Activated CD8-positive, alpha-beta memory T cell treated with anti-CD3 and anti-CD28 coated beads for 1 hour (primary cell): ENCODE data around the gene RELA.
"Not testable (repeated sequence)": the region's sequence is repeated elsewhere in the genome, so short reads cannot be mapped to it uniquely, and the experiment has no call there.

Experiments
- DNase-seq, 2 donors: peaks; one replicate each; pipeline ENCODE4 v3.0.0-alpha.2; 2020; ENCODE audit warnings: low read depth in 1 of 2; ENCODE audit errors: extremely low read depth in 1 of 2

RELA gene

DNA sequence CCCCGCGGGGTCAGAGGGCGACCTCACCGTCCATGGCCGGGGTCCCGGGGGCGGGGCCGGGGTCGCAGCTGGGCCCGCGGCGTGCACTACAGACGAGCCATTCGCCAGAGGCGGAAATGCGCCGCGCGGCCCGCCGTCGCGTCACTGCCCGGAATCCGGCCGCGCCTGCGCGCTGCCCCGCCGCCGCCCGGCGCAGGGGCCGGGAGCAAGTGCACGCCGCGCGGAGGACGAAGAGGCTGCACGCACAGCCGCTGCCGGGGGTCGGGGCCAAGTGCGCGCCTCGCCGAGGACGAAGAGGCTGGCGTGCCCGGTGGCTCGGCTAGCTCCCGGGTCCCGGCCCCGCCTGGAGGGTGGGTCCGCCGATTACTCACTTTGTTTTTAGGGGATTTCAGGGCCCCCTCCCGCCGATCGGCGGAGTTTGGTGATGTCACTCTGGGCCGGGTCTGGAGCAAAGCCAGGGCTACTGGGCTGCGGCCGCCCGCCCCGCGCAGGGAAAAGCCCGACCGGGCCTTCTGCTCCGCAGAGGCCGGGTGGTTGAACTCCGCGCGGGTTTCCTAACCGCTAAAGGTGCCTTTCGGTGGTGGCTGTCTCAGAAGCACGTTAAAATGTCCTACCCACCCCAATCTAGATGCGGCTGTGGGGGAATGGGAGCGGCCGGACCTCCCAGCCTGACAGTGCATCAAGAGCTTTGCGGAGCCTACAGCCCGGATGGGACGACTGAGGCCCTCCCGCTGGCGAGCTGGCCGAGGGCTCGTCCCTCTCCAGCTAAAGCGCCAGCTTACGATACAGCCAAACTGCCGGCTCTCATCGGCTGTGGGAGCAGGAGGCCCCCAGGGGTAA, at the start of gene RELA:
Gene RELA, minus strand, starts transcription at position 118 of the 840 bp plus-strand sequence. Its CDS starts 84 bp downstream, at position 34.
- DNase-seq, result peak; percentile 76 to 83

DNA sequence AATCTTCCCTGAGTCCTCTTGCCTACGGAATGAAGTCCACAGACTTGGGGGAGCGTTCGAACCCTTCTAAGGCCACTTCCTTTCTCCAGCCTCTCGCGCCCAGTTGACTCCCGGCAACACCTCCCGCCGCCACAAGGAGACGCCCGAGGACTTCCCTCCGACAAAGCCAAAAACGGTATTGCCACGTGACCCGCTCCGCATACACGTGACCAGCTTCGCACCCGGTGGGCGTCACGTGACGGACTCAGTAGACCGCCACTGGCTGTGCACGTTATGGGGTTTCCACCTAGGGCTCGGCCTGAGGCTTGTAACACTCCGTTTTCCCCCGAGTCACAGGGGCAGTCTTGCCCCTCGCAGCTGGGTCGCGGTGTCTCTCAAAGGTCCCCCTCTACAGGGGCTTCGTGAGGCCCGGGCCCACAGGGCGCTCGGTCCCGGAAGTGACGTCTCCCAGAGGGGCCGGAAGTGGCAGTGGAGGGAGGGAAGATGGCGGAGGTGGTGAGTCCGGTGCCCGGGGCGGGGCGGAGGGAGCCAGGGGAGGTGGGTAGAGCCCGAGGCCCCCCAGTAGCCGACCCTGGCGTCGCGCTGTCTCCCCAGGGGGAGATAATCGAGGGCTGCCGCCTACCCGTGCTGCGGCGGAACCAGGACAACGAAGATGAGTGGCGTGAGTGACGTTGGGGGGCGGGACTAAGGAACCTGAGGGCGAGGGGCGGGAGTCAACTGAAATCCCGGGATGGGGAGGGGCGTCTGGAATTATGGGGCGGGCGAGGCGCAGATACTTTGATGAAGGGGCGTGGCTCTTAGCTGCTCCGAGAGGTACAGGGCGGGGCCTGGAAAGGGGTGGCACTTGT, 49.3 kb upstream of the RELA start, which contains the start of gene KAT5:
Gene KAT5, plus strand, starts transcription at position 468 of the 848 bp plus-strand sequence. Its CDS starts 16 bp downstream, at position 484.
- DNase-seq, result peak; percentile 94 to 95

DNA sequence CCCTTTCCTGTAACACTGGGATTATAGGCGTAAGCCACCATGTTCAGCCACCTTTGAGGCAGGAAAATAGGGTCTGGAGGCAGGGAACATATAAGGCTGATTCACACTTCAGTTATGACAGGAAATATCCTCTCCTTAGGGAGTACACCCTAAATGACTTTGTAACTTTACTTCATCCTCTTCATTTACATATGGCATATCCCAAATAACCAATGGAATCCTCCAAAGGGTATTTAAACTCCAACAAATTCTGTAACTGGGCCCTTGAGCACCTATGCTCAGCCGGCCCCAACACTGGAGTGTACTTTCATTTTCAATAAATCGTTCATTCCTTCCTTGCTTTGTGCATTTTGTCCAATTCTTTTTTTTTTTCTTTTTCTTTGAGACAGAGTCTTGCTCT, 47.7 kb upstream of the RELA start:
- no peak for DNase-seq

DNA sequence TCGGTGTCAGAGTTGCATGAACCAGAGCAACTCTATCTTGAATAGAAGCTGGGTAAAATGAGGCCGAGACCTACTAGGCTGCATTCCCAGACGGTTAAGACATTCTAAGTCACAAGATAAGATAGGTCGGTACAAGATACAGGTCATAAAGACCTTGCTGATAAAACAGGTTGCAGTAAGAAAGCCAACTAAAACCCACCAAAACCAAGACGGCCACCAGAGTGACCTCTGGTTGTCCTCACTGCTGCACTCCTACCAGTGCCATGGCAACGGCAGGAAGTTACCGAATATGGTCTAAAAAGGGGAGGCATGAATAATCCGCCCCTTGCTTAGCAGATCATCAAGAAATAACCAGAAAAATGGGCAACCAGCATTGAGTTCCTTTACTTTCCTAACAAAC, 46.9 kb upstream of the RELA start:
- no peak for DNase-seq

DNA sequence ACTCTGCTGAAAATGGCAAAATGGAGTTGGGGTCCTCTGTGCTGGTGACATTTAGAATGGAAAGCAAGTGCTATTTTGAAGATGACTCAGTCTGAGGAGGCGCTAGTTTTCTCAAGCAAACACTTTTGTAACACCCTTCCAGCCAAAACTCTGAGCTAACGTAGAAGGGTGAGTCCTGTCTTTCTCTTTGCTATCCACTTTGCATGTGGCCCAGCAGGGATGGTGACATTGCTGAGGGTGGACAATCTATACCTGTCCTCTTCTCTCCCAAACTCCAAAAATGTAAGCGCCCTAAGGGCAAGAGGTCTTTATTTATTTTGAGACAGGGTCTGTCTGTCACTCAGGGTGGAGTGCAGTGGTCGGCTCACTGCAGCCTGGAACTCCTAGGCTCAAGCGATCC, 45.7 kb upstream of the RELA start:
- DNase-seq, result no peak

DNA sequence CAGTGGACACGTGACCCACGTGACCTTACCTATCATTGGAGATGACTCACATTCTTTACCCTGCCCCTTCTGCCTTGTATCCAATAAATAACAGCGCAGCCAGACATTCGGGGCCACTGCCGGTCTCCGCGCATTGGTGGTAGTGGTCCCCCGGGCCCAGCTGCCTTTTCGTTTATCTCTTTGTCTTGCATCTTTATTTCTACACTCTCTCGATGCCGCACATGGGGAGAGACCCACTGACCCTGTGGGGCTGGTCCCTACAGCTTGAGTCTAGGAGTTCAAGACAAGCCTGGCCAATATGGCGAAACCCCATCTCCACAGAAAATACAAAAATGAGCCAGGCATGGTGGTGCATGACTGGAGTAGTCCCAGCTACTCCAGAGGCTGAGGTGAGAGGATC, 44.3 kb upstream of the RELA start:
- not testable (repeated sequence) for DNase-seq

DNA sequence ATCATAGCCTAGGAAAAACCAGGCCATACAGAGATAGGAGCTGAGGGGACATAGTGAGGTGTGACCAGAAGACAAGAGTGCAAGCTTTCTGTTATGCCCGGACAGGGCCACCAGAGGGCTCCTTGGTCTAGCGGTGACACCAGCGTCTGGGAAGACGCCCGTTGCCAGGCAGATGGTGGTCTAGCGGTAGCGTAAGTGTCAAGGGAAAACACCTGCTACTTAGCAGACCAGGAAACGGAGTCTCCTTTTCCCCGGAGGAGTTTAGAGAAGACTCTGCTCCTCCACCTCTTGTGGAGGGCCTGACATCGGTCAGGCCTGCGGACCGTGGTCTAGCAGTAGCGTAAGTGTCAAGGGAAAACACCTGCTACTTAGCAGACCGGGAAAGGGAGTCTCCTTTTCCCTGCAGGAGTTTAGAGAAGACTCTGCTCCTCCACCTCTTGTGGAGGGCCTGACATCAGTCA, 43.6 kb upstream of the RELA start:
- DNase-seq, result peak; percentile 46 to 56

DNA sequence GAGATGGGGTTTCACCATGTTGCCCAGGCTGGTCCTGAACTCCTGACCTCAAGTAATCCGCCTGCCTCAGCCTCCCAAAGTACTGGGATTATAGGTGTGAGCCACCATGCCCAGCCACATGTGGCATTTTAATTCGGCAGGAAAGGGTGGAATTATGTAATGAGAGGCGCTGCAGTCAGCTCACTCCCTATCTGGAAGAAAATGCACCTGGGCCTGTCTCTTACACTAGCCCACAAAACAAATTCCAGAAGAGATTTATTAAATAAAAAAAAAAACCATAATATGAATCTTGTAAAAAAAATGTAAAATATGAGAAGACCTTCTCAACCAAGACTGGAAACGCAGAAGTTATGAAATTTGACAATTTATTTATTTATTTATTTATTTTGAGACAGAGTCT, 41.1 kb upstream of the RELA start:
- no peak for DNase-seq

DNA sequence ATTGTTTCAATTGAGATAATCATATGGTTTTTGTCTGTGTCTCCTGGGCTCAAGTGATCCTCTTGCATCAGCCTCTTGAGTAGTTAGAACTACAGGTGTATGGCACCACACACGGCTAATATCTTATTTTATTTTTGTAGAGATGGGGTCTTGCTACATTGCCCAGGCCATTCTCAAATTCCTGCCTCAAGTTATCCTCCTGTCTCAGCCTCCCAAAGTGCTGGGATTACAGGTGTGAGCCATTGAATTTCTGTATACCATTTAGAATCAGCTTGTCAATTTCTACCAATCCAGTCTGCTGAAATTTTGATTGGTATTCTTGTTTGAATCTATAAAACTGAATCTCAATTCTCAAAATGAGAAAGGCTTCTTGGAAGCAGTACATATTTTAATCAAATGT, 39.0 kb upstream of the RELA start:
- no peak for DNase-seq

DNA sequence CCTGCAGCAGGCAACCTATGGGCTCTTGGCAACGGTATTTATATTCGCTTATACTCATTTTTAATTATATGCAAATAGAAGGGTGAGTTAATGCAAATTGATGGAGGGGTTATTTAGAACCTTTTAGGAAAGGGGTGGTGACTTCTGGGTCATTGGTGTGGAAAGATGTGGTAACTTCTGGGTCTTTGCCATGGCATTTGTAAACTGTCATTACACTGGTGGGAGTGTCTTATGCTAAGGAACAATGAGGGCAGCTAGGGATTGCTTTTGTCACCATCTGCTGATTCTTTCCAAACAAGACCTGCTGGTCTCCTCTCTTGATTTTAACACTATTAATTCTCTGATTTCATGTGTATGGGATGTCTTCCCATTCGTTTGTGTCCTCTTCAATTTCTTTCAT, 37.7 kb upstream of the RELA start:
- no peak for DNase-seq

DNA sequence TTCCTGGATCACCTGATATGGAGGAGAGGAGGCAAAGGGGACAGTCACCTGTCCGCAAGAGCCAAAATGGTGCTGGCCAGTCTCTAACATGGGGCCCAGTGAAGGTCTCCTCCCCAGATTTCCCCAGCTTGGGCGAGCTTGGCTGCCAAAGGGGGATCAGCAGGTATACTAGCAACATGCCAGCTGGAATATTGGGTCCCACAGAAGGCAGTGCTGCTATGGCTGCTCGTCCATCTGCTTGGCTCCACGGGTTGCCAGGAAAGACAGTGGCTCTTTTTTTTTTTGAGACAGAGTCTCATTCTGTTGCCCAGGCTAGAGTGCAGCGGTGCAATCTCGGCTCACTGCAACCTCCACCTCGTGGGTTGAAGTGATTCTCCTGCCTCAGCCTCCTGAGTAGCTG, 36.6 kb upstream of the RELA start:
- DNase-seq, result no peak

DNA sequence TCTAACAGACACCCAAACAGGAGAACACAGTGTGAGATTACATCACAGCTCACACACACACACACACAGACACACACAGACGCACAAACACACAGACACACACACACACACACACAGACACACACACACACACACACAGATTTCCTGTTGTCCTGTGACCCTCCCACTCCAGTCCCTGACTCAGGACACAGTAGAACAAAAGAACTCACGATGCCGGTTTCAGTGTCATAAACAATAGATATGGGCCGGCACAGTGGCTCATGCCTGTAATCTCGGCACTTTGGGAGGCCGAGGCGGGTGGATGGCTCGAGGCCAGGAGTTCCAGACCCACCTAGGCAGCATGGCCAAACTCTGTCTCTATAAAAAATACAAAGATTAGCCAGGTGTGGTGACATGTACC, 35.5 kb upstream of the RELA start:
- no peak for DNase-seq

DNA sequence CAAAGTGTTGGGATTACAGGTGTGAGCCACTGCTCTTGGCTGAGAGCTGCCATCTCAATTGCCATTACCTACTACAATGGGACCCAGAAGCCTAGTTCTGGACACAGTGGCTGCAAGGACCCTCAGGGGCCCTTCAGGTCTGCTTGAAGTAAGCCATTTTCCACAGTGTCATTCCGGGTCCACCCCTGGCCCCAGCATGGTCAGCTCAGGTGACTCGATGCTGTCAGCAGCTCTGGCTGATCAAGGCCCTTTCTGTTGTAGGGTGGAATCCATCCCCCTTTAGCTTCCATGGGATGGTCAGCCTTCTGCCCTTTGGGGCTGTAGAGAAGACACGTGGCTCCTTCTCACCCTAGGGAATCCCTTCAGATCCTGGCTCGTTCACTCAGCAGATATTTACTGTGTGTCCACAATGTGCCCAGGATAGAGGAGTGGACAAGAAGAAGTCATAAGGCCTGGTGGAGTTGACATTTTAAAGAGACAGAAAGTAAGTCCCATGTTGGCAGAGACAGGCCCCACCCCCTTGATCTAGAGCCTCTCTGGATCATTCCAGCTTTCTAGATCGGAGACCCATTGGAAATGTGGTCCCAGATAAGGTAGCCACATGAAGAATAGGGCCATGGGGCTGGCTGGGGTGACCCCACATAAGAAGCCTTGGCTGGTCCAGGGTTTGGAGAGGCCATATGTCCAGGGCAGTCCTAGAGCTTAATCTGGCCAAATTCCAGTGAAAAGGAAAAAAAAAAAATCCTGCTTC, 34.3 kb upstream of the RELA start:
- DNase-seq, result no peak

DNA sequence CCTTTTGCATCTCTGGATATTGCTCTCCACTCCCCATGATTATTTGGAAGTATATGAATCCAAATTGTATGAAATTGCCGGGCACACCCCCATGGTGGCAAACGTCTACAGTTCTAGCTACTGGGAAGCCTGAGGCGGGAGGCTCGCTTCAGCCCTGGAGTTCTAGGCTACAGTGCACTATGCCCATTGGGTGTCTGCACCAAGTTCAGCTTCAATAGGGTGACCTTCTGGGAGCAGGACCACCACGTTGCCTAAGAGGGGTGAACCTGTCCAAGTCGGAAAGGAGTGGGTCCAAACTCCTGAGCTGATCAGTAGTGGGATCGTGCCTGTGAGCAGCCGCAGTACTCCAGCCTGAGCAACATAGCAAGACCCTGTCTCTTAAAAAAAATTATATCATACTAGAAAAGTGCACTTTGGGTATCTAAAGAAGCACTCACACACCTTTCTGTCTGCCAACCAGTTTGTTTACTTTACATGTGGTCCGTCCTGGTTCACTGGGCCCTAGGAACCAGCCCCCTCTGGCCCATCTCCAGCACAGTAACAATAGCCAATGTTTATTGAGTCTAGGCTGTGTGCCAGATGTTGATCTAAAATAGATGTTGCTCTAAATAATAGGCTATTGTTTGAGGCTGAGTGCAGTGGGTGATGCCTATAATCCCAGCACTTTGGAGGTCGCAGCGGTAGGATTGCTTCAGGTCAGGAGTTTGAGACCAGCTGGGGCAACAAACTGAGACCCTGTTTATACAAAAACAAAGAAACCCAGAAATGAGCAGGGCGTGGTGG, 32.9 kb upstream of the RELA start:
- DNase-seq, result no peak

DNA sequence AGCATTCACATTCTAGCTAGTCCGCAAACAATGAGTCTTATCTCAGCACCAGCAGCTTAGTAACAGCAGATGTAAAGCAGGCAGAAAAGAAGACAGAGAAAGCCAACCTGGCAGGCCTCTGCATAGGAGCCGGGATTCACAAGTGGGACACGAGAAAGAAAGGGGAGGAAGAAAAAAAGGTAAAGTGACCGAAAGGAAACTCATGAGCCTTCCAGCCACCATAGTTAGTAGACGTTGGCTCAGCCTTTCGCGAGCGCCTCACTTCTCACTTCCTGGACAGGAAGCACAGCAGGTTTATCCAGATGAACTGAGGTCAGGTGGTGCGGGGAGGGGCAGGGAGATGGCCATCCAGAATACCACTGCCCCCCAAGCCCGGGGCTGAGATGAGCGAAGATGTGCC, 29.7 kb upstream of the RELA start:
- no peak for DNase-seq

DNA sequence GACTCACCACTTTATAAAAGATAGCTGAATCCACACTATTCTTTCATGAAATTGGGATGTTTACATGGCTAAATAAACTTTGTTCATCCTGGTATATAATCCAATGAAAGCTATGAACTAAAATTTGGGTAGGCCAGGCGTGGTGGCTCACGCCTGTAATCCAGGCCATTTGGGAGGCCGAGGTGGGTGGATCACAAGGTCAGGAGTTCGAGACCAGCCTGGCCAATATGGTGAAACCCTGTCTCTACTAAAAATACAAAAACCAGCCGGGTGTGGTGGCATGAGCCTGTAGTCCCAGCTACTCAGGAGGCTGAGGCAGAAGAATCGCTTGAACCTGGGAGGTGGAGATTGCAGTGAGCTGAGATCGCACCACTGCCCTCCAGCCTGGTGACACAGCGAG, 29.1 kb upstream of the RELA start:
- DNase-seq, result not testable (repeated sequence)

DNA sequence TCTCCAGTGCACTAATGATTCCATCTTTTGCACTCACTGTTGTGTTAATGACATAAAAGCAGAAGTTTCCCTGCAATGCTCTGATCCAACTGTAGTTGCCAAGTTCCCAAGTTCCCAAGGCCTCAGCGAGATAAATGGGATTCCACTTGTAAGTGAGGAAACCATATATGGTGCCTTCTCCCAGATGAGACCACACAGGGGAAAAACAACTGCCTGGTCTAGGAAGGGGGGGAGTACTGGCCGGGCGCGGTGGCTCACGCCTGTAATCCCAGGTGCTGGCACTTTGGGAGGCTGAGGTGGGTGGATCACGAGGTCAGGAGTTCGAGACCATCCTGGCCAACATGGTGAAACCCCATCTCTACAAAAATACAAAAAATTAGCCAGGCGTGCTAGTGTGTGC, 23.3 kb upstream of the RELA start:
- DNase-seq, result no peak

DNA sequence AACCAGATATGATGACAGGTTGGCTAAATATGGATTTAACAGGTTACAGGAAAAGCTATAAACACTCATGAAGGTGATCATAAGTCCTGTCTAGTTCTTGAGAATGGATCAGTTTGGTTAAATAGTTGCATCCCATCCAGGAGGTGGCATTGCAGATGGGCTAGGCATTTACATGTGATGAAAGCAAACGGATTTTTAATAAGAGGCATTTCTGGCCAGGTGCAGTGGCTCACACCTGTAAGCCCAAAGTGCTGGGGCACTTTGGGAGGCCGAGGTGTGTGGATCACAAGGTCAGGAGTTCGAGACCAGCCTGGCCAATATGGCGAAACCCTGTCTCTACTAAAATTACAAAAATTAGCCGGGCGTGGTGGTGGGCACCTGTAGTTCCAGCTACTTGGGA, 20.8 kb upstream of the RELA start:
- DNase-seq, result not testable (repeated sequence)

DNA sequence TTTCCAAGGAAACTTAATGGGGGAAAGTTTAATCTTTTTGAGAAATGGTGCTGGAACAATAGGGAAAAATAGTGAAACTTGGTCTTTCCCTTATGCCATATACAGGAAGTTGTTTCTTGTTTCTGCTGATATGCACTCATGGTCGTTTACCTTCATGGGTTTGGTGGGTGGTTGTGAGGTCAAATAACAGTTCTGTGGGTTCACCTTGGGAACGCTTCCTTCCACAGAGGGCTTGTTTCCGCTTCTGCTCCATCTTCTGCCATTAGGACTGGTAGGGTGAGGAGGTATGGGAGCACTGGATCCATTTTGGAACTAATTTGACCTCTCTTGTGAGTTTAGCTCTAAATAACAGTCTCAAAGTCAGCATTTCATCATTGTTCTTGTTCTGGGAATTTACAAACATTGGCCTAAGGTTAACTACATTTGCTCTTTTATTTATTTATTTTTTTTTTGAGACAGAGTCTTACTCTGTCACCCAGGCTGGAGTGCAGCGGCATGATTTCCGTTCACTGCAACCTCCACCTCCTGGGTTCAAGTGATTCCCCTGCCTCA, 17.6 kb upstream of the RELA start:
- no peak for DNase-seq

DNA sequence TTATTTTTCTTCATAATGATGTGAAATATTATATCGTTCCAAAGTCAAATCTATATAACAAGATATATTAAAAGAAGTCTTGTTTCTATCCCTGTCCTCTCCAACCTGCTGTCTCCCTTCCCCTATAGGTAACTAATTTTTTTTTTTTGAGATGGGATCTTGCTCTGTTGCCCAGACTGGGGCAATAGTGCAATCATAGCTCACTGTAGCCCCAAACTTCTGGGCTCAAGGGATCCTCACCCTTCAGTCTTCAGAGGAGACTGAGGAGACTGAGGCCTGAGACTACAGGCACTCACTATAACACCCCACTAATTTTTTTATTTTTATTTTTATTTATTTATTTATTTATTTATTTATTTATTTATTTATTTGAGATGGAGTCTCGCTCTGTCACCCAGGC, 10.3 kb upstream of the RELA start:
- DNase-seq, result no peak
